HG02759 (cell line): ENCODE data around the gene KCNIP3.
"Not testable (repeated sequence)": the region's sequence is repeated elsewhere in the genome, so short reads cannot be mapped to it uniquely, and the experiment has no call there.

ENCODE experiments used
- ATAC-seq: cut with Tn5 transposase; IDR thresholded peaks from one replicate; pipeline ENCODE4 v1.9.1; 2021; ENCODE audit warnings: mild to moderate bottlenecking, moderate library complexity; ENCODE audit not compliant: unreplicated experiment

KCNIP3 gene

DNA sequence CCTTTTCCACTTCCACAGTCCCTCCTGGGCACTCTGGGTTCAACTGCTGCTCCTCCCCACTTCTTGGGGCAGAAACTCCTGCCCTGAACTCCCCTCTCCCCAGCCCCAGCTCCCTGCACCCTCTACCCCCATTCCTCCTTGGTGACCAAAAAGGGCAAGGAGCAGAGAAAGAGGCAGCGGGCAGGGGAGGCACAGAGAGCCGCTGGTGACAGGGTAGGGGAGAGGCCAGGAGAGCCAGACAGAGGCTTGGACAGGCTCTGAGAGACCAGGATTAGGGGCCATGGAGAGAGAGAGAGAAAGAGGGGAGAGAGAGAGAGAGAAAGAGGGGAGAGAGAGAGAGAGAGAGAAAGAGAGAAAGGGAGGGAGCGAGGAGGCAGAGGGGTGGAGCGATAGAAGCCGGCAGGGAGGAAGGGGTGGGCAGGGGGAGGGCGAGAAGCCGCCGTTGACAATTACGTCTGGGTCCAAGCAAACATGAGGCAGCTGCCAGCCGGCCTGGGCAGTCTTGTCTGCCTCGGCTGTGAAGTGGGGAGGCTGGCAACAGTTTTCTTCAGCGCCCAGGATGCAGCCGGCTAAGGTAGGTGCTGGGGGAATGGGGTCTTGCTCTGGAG lies at the start of gene KCNIP3:
Gene KCNIP3, plus strand, starts transcription at position 468 of the 608 bp plus-strand sequence. Its CDS starts 92 bp downstream, at position 560.
- no peak for ATAC-seq

- no peak for ATAC-seq
Observed at GRCh38 chr2:95258271-95258670, 38.9 kb upstream of the KCNIP3 start.

DNA sequence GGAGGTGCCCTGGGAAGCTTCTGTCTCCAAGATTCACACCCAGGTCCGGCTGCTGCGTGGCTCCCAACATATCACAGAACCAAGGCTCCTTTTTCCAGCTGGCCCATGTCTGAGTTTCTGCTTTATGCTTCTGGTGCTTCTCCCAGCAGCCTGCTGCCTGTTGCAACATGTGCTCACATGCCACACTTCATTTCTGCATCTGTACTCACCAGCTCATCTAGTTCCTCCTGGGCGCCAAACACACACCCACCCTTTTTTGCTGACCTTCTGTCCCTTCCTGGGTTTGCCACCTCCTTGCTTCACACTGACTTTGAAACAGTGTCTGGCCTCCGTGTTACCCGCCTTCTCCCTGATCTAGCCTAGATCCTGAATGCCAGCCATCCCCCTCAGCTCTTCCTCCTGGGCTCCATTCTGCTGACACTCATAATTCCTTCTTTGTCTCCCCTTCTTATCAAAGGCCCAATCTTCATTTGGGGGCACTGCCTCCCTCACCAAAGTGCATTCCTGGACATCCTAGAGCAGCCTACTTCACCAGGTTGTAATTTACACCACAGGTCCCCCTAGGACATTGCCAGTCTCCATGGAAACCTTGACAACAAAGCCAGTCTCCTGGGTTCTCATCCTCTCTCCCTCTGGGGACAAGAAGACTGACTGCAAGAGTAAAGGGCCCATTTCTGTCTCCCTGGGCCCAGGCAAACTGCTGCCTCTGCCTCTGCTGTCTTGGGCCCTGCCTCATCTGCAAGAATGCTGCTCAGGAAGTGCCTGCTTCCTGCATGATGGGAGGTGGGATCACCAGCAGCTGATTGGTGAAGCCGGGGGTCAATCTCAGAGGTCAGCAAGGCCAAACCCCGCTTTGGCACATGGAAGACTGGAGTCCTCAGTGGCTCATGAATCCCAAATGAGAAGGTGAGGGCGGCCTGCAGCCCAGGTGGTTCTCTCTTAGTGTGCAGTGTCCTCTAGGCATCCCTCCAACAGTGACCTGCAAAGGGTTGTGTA lies 36.8 kb upstream of the KCNIP3 start:
- no peak for ATAC-seq

DNA sequence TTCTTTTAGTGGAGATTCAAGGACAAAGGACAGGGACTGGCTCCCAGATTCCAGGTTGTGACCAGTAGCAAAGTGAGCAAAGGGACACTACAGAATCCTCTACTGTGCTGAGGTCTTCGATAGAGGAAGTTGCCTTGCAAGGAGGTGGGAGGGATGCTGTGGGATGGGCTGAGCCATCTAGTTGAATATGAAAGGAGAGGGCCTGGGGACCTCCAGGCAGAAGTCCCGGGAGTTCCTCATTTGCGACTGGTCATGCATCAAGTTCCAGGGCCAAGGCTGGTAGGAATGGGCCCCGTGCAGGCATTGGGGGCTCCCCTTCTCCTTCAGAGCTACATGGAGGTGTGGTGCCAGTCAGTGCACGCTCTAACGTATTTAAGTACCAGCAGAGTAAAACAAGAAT lies 35.5 kb upstream of the KCNIP3 start:
- no peak for ATAC-seq

DNA sequence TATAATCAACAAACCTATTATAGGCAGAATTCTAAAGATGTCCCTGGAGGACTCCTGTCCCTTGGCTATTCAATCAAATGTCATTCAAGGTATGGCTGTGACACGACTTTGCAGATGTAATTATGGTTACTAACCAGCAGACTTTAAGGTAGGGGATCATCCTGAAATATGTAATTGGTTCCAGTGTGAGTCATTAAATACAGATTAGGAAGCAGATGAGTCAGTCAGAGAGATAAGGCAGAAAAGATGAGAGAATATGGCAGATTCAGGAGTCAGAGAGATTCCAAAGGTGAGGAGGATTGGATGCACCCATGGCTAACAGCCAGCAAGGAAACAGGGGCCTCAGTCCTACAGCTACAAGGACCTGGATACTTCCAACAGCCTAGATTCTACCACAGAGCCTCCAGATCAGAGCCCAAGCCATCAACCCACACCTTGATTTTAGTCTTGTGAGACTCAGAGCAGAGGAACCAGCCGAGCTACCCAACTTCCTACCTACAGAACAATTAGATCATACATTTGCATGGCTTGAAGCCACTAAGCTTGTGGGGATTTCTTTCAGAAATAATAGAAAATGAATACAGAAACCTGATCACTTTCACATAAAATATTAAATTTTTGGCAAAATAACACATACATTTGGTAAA lies 34.1 kb upstream of the KCNIP3 start:
- no peak for ATAC-seq

- no peak for ATAC-seq
Observed at GRCh38 chr2:95264624-95265023, 32.5 kb upstream of the KCNIP3 start.

- ATAC-seq = no peak
Observed at GRCh38 chr2:95265182-95265581, 32.0 kb upstream of the KCNIP3 start.

GRCh38 chr2:95266781-95267430 lies 30.2 kb upstream of the KCNIP3 start:
- ATAC-seq = no peak

GRCh38 chr2:95267458-95268210 lies 29.5 kb upstream of the KCNIP3 start:
- ATAC-seq = no peak

DNA sequence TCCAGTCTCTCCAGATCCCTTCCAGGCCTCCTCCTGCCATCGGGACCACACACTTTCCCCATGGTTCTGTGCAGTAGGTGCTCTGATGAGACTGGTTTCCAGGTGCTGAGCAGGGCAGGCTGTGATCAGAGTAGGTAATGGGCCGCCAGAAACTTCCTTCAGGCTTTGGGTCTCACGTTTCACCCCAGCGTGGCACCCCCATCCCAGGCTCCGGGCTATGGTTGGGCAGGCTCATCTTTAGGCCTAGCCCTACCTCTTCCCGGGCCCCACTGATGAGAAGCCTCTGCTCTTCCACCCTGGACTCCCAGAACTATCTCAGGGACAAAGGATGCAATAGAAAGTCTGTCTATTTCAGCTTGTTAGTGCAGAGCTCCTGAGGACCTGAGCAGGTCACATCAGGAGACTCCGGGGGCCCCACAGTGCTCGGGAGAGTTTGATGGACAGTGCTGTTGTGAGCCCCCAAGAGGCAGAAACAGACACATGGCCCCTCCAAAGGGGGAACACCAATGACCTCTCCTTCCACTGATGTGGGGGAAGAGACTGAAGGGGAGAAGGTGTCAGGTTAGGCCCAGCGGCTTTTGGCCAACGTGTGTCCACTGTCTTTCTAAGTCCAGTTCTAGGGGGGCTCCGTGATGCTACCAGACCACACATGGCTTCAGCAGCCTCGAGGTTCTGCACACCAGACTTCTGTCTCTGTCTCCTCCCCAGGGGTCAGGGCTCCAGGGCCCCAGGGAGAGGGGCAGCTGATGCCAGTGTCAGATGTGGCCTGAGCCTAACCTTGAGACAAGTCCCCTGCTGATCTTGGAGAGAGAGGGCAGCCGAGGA lies 28.7 kb upstream of the KCNIP3 start:
- no peak for ATAC-seq

DNA sequence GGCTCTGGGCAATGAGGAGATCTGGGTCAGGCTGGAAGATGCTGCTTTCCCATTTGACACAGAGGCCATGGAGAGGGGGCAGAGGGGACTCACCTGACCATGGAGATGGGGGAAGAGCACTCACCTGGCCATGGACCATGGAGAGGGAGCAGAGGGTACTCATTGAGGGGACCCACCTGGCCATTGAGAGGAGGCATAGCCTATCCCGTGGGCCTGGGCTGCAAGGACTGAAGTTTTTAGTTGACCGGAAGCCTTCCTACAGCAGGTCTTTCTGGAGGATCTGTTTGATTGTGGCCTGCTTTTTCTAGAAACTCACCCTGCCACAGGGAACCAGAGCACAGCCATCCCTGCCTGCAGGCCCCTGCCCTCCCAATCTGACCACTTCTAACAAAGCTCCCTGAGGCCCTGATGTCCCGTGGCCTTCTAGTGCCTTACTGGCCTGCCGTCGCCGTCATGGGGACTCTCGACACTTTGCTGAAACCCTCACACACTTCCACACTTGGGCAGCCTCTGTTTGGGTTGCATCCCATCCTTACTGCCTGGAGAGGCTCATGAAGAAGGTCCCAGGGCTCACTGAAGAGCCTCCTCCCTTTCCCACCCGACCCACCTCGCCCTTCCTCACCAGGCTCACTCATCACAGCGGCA lies 28.0 kb upstream of the KCNIP3 start:
- no peak for ATAC-seq

GRCh38 chr2:95269745-95270144 lies 27.4 kb upstream of the KCNIP3 start:
- ATAC-seq = not testable (repeated sequence)

GRCh38 chr2:95270541-95271081 lies 26.5 kb upstream of the KCNIP3 start:
- no peak for ATAC-seq

GRCh38 chr2:95271381-95271971 lies 25.7 kb upstream of the KCNIP3 start:
- no peak for ATAC-seq

- no peak for ATAC-seq
Observed at GRCh38 chr2:95272299-95272751, 24.8 kb upstream of the KCNIP3 start.

DNA sequence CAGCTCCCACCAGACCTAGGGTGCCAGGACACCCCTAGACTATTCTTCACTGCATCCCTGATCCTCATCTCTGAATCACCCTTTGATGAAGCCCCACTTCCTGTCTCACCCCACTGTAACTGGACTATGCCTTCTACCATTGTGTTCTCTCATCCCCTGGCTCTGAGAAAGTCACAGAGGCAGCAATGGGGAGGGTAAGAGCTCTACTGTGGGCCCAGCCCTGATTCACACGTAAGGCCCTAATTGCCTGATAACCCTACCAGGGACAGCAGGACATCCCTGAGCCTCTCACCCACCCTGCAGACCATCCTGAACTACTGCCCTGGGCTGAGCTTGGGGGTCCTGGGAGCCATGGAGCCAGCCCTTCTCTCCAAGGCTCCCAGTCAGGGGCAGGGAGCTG lies 24.4 kb upstream of the KCNIP3 start:
- no peak for ATAC-seq

GRCh38 chr2:95273566-95274290 lies 23.4 kb upstream of the KCNIP3 start:
- no peak for ATAC-seq
